ENCODE measurements around the gene TMEM272. TPM values are rescaled to one million over a fixed set of nuclear protein-coding genes. Genes with fewer than 3 reads are reported as not detected.

TMEM272 gene
- total and polyA plus RNA-seq, 2 of the 4 experiments (the other 2 are of a cell fraction): not detected

DNA sequence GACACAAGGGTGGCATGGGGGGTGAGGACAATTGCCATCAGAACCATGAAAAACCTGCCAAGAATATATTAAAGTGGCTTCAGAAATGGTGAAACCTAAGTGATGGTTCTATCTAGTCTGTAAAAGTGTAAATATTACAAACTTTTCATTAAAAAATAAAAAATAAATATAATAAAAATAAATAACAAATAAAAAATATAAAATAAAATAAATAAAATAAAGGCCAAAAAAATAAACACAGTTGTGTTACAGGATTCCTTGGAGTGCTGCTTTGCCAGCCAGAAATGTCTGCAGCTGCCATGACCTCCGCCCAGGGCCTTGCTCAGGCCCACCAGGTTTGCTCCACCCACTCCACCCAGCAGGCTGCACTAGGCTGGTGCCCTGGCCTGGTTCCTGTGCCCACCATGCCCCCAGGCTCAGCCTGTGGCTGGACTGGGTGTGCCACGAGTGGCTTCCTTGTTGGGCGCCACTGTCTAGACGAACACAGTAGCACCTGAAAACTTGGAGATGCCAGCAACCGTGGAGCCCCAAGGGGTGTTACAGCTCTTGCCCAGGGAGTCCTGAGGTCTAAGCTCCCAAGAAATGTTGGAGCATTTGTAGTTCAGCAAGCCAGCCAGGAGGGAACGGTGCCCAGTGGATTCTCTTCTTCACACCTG, 37.7 kb upstream of the TMEM272 start:
- H3K56ac ChIP-seq (ENCODE audit: extremely low read depth, insufficient read depth, low read length): no peak overlapping the region
- no peaks in the 10 kb centered on the region for H3K79me1 ChIP-seq (ENCODE audit: low read depth in 1 of 2, low read length in 2 of 2)
- peaks cover 12% of the 10 kb centered on the region for H3K27me3 ChIP-seq (ENCODE audit: control insufficient read depth, insufficient read depth, low read length)
- no peak overlapping the region for H3K4me3 ChIP-seq (ENCODE audit: insufficient read depth, low read depth, low read length)
- H3K4me1 ChIP-seq (ENCODE audit: control insufficient read depth, insufficient read depth, low read length): no peaks in the 10 kb centered on the region
- H4K20me1 ChIP-seq (ENCODE audit: insufficient read depth, low read length): no peaks in the 10 kb centered on the region
- dilution Hi-C loops (cut with HindIII; ENCODE audit: low sequenced_read_pairs, unreplicated experiment): no loop called here
- no peak overlapping the region for H3K18ac ChIP-seq (ENCODE audit: low read depth, low read length)
- in situ Hi-C loops (cut with MboI; ENCODE audit: low sequenced_read_pairs): no loop called here
- no TSS peak for BruUV-seq (replicated peaks)
- H3K27ac ChIP-seq (ENCODE audit: insufficient read depth, low read length): no peak overlapping the region
- no peak overlapping the region for H2AFZ ChIP-seq (replicated peaks; ENCODE audit: low read length, poor library complexity)
- no peak overlapping the region for H3K9ac ChIP-seq (ENCODE audit: low read depth, low read length)
- H4K5ac ChIP-seq (ENCODE audit: low read depth, low read length): no peak overlapping the region
- H3K4me2 ChIP-seq (ENCODE audit: low read depth, low read length): no peak overlapping the region
- H2BK15ac ChIP-seq (ENCODE audit: low read depth, low read length): no peak overlapping the region
- no peak for DNase-seq
- H3K14ac ChIP-seq (replicated peaks; ENCODE audit: low read depth, low read length): no peak overlapping the region
- TF ChIP-seq SMC3 (IDR thresholded peaks at IDR 0.05; ENCODE audit: low read depth, low read length) (no peak), MXI1 (IDR thresholded peaks at IDR 0.05; ENCODE audit: borderline replicate concordance, low read depth, low read length) (no peak), BHLHE40 (IDR thresholded peaks at IDR 0.05; ENCODE audit: low read depth, low read length) (no peak), CHD1 (IDR thresholded peaks at IDR 0.05; ENCODE audit: low read depth, low read length) (no peak), RCOR1 (IDR thresholded peaks at IDR 0.05; ENCODE audit: insufficient replicate concordance, low read length) (no peak), MAFK (IDR thresholded peaks at IDR 0.05; ENCODE audit: low read depth, low read length) (no peak), MAZ (IDR thresholded peaks at IDR 0.05; ENCODE audit: borderline replicate concordance, low read depth, low read length) (no peak), CEBPB (IDR thresholded peaks at IDR 0.05; ENCODE audit: low read depth, low read length) (no peak), RAD21 (IDR thresholded peaks at IDR 0.05; ENCODE audit: low read length) (no peak), NFE2L2 (IDR thresholded peaks at IDR 0.05; ENCODE audit: low read depth, low read length) (no peak), POLR2A (IDR thresholded peaks at IDR 0.05; ENCODE audit: low read depth, low read length) (no peak), FOS (IDR thresholded peaks at IDR 0.05; ENCODE audit: low read depth, low read length) (no peak), RFX5 (IDR thresholded peaks at IDR 0.05; ENCODE audit: low read depth, low read length) (no peak)
- TF ChIP-seq, protein P1, sequence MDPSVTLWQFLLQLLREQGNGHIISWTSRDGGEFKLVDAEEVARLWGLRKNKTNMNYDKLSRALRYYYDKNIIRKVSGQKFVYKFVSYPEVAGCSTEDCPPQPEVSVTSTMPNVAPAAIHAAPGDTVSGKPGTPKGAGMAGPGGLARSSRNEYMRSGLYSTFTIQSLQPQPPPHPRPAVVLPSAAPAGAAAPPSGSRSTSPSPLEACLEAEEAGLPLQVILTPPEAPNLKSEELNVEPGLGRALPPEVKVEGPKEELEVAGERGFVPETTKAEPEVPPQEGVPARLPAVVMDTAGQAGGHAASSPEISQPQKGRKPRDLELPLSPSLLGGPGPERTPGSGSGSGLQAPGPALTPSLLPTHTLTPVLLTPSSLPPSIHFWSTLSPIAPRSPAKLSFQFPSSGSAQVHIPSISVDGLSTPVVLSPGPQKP (IDR thresholded peaks at IDR 0.05; ENCODE audit: borderline replicate concordance, low read depth, low read length): no peak
- TF ChIP-seq, protein P2, sequence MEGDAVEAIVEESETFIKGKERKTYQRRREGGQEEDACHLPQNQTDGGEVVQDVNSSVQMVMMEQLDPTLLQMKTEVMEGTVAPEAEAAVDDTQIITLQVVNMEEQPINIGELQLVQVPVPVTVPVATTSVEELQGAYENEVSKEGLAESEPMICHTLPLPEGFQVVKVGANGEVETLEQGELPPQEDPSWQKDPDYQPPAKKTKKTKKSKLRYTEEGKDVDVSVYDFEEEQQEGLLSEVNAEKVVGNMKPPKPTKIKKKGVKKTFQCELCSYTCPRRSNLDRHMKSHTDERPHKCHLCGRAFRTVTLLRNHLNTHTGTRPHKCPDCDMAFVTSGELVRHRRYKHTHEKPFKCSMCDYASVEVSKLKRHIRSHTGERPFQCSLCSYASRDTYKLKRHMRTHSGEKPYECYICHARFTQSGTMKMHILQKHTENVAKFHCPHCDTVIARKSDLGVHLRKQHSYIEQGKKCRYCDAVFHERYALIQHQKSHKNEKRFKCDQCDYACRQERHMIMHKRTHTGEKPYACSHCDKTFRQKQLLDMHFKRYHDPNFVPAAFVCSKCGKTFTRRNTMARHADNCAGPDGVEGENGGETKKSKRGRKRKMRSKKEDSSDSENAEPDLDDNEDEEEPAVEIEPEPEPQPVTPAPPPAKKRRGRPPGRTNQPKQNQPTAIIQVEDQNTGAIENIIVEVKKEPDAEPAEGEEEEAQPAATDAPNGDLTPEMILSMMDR (conservative IDR thresholded peaks at IDR 0.05; ENCODE audit: low read depth, low read length): no peak
- TF ChIP-seq, protein P3, sequence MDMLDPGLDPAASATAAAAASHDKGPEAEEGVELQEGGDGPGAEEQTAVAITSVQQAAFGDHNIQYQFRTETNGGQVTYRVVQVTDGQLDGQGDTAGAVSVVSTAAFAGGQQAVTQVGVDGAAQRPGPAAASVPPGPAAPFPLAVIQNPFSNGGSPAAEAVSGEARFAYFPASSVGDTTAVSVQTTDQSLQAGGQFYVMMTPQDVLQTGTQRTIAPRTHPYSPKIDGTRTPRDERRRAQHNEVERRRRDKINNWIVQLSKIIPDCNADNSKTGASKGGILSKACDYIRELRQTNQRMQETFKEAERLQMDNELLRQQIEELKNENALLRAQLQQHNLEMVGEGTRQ (IDR thresholded peaks at IDR 0.05; ENCODE audit: low read depth, low read length): no peak
- H3K36me3 ChIP-seq (ENCODE audit: control insufficient read depth, insufficient read depth, low read length): no peaks in the 10 kb centered on the region
- ChIA-PET CTCF (interaction anchor here (0.9 kb wide), 1 partner anchor 245 kb away, joined by 3 read pairs; no protein-coding TSS in a partner anchor), POLR2A (ENCODE audit: unreplicated experiment) (no interaction called here)
- no peak overlapping the region for H4K91ac ChIP-seq (ENCODE audit: insufficient read depth, low read depth, low read length)
- H4K8ac ChIP-seq (ENCODE audit: low read depth in 2 of 2, low read length in 2 of 2): no peak overlapping the region
- H2AK9ac ChIP-seq (replicated peaks; ENCODE audit: low read depth, low read length, poor library complexity): no peak overlapping the region
- H3K23ac ChIP-seq (ENCODE audit: low read depth, low read length): no peak overlapping the region
- no peak overlapping the region for H2BK120ac ChIP-seq (ENCODE audit: low read depth, low read length)
- no peak overlapping the region for H2BK5ac ChIP-seq (ENCODE audit: low read depth, low read length, poor library complexity, severe bottlenecking)
- no peak overlapping the region for H3K4ac ChIP-seq (ENCODE audit: low read depth, low read length)
- H3K9me1 ChIP-seq (ENCODE audit: insufficient read depth, low read length): no peaks in the 10 kb centered on the region
- WGBS, 2 experiments (ENCODE audit: extremely low coverage in 2 of 2, insufficient read length in 1 of 2): 80% methylated on average over 1 of the region's 6 CpGs; no CpG with 5 or more reads in 1 of the 2 experiments
- ATAC-seq (ENCODE audit: low read depth): no peak
- intact Hi-C loops (cut with micrococcal nuclease): no loop called here
- no peak overlapping the region for H2BK20ac ChIP-seq (ENCODE audit: low read depth, low read length)
- H3K9me3 ChIP-seq (ENCODE audit: control insufficient read depth, insufficient read depth, low read length): no peaks in the 10 kb centered on the region; the same call in 1 of the 2 replicates
- no peak overlapping the region for H2AK5ac ChIP-seq (ENCODE audit: low read depth, low read length)
